HG03571 (cell line): ENCODE results near the gene DYNLT4.
"Not testable (repeated sequence)": the region's sequence is repeated elsewhere in the genome, so short reads cannot be mapped to it uniquely, and the experiment has no call there.

Experiments used
- ATAC-seq: cut with Tn5 transposase; IDR thresholded peaks from one replicate; pipeline ENCODE4 v1.9.1; 2021; ENCODE audit not compliant: unreplicated experiment

DYNLT4 gene

GRCh38 chr1:44828841-44829440, 21.8 kb upstream of the DYNLT4 start:
- no peak for ATAC-seq

GRCh38 chr1:44828003-44828651, 21.0 kb upstream of the DYNLT4 start:
- no peak for ATAC-seq

GRCh38 chr1:44827197-44828002, 20.2 kb upstream of the DYNLT4 start:
- ATAC-seq: no peak

GRCh38 chr1:44826375-44827196, 19.4 kb upstream of the DYNLT4 start:
- ATAC-seq: no peak

- ATAC-seq: not testable (repeated sequence)
These were observed 17.2 kb upstream of the DYNLT4 start for GRCh38 chr1:44824392-44824791.

GRCh38 chr1:44822981-44823451, 15.9 kb upstream of the DYNLT4 start:
- ATAC-seq: no peak

- ATAC-seq: no peak
These were observed 15.1 kb upstream of the DYNLT4 start for GRCh38 chr1:44822131-44822701.

GRCh38 chr1:44821240-44821715, 14.1 kb upstream of the DYNLT4 start:
- no peak for ATAC-seq

- ATAC-seq: no peak
These were observed 13.4 kb upstream of the DYNLT4 start for GRCh38 chr1:44820328-44821239.

GRCh38 chr1:44819608-44820327, 12.6 kb upstream of the DYNLT4 start:
- ATAC-seq: peak; percentile 75

- no peak for ATAC-seq
These were observed 12.1 kb upstream of the DYNLT4 start for GRCh38 chr1:44819196-44819607.

- ATAC-seq: no peak
These were observed 10.8 kb upstream of the DYNLT4 start for GRCh38 chr1:44817771-44818495.

- ATAC-seq: no peak
These were observed 10.2 kb upstream of the DYNLT4 start for GRCh38 chr1:44817307-44817706.

- ATAC-seq: not testable (repeated sequence)
These were observed 8.8 kb upstream of the DYNLT4 start for GRCh38 chr1:44815926-44816325.

GRCh38 chr1:44812822-44813543, 5.8 kb upstream of the DYNLT4 start:
- ATAC-seq: no peak

GRCh38 chr1:44811234-44811633, 4.1 kb upstream of the DYNLT4 start:
- no peak for ATAC-seq

GRCh38 chr1:44810762-44811105, 3.6 kb upstream of the DYNLT4 start:
- not testable (repeated sequence) for ATAC-seq
